Measurements from ENCODE around the gene RTN4RL1. TPM values are rescaled to one million over a fixed set of nuclear protein-coding genes. Genes with fewer than 3 reads are reported as not detected.

Gene RTN4RL1
- total RNA-seq, 4 donors from 2014 or later = 1.4 to 4.9 (median 1.9) TPM; not detected in 1

- H3K27ac ChIP-seq = no peak overlapping the region
- no peaks in the 10 kb centered on the region for H3K9me3 ChIP-seq
- TF ChIP-seq CTCF (IDR thresholded peaks at IDR 0.05) (no peak), POLR2A (IDR thresholded peaks at IDR 0.05) (no peak)
- no peaks in the 10 kb centered on the region for H3K36me3 ChIP-seq
- DNase-seq = no peak
- intact Hi-C loops (cut with DNase I; ENCODE audit: low total_unique reads) = no loop called here
- no peaks in the 10 kb centered on the region for H3K27me3 ChIP-seq
- no peak overlapping the region for H3K4me3 ChIP-seq
- no peaks in the 10 kb centered on the region for H3K4me1 ChIP-seq
Measured at GRCh38 chr17:1958134-1958881, 66.8 kb downstream of the RTN4RL1 start.

GRCh38 chr17:1957037-1957436, 68.1 kb downstream of the RTN4RL1 start:
- no peaks in the 10 kb centered on the region for H3K9me3 ChIP-seq
- no peak overlapping the region for H3K27ac ChIP-seq
- no peak for DNase-seq
- intact Hi-C loops (cut with DNase I; ENCODE audit: low total_unique reads) = no loop called here
- H3K4me3 ChIP-seq = no peak overlapping the region
- H3K36me3 ChIP-seq = no peaks in the 10 kb centered on the region
- H3K27me3 ChIP-seq = no peaks in the 10 kb centered on the region
- H3K4me1 ChIP-seq = no peaks in the 10 kb centered on the region
- TF ChIP-seq CTCF (IDR thresholded peaks at IDR 0.05) = no peak
- no peak for TF ChIP-seq POLR2A (IDR thresholded peaks at IDR 0.05)

GRCh38 chr17:1956134-1956533, 69.0 kb downstream of the RTN4RL1 start:
- Histone ChIP-seq H3K27ac (no peak overlapping the region), H3K27me3 (no peaks in the 10 kb centered on the region), H3K4me3 (no peak overlapping the region), H3K36me3 (no peaks in the 10 kb centered on the region), H3K9me3 (no peaks in the 10 kb centered on the region), H3K4me1 (no peaks in the 10 kb centered on the region)
- no peak for DNase-seq
- TF ChIP-seq POLR2A (IDR thresholded peaks at IDR 0.05) (no peak), CTCF (IDR thresholded peaks at IDR 0.05) (no peak)
- intact Hi-C loops (cut with DNase I; ENCODE audit: low total_unique reads) = no loop called here

GRCh38 chr17:1953831-1954230, 71.3 kb downstream of the RTN4RL1 start:
- no peaks in the 10 kb centered on the region for H3K36me3 ChIP-seq
- no peaks in the 10 kb centered on the region for H3K27me3 ChIP-seq
- H3K4me3 ChIP-seq = no peak overlapping the region
- H3K27ac ChIP-seq = no peak overlapping the region
- TF ChIP-seq POLR2A (IDR thresholded peaks at IDR 0.05) = no peak
- no peak for TF ChIP-seq CTCF (IDR thresholded peaks at IDR 0.05)
- no peaks in the 10 kb centered on the region for H3K9me3 ChIP-seq
- DNase-seq = no peak
- H3K4me1 ChIP-seq = no peaks in the 10 kb centered on the region
- intact Hi-C loops (cut with DNase I; ENCODE audit: low total_unique reads) = no loop called here

GRCh38 chr17:1951920-1952319, 73.2 kb downstream of the RTN4RL1 start:
- DNase-seq = no peak
- H3K9me3 ChIP-seq = no peaks in the 10 kb centered on the region

More at GRCh38 chr17:1951920-1952319, 73.2 kb downstream of the RTN4RL1 start:
- H3K27ac ChIP-seq = no peak overlapping the region
- H3K36me3 ChIP-seq = no peaks in the 10 kb centered on the region
- H3K4me1 ChIP-seq = no peaks in the 10 kb centered on the region
- no peak for TF ChIP-seq POLR2A (IDR thresholded peaks at IDR 0.05)
- no peak for TF ChIP-seq CTCF (IDR thresholded peaks at IDR 0.05)
- intact Hi-C loops (cut with DNase I; ENCODE audit: low total_unique reads) = no loop called here
- H3K27me3 ChIP-seq = no peaks in the 10 kb centered on the region
- H3K4me3 ChIP-seq = no peak overlapping the region
